K562 (cell line): ENCODE results near the gene ZNF738. TPM values are rescaled to one million over a fixed set of nuclear protein-coding genes. Genes with fewer than 3 reads are reported as not detected.

Source experiments
- ATF3 ChIP-seq, 2 experiments: fragments of 450-650 bp in 1 of 2; sonication (generic) in 1 of 2; formaldehyde crosslinking in 1 of 2; IDR thresholded peaks in 1 of 2; conservative IDR thresholded peaks in 1 of 2; 2 replicates each; pipeline versions ENCODE4 v1.6.1 to v1.8.1; 2016 to 2023; ENCODE audit warnings: mild to moderate bottlenecking in 2 of 2, moderate library complexity in 2 of 2, inconsistent platforms in 1 of 2, missing genetic modification reagents in 1 of 2
- CBFA2T3 ChIP-seq: fragments of 450-650 bp; IDR thresholded peaks from 2 replicates; pipeline ENCODE4 v1.6.1; 2017
- CTBP1 ChIP-seq: fragments of 450-650 bp; IDR thresholded peaks from 2 replicates; pipeline ENCODE4 v1.6.1; 2016; ENCODE audit warnings: borderline replicate concordance
- CXXC5 ChIP-seq: fragments of 250-450 bp; sonication (Bioruptor Pico); IDR thresholded peaks from 2 replicates; pipeline ENCODE4 v1.8.0; 2022; ENCODE audit warnings: inconsistent platforms, mild to moderate bottlenecking, moderate library complexity
- ELF1 ChIP-seq: fragments of 200-800 bp; sonication (Bioruptor generic); IDR thresholded peaks from 2 replicates; pipeline ENCODE4 v1.6.1; 2016; ENCODE audit warnings: missing genetic modification characterization, missing compliant biosample characterization
- LARP7 ChIP-seq: fragments of 450-650 bp; IDR thresholded peaks from 2 replicates; pipeline ENCODE4 v1.6.1; 2016
- MBD2 ChIP-seq: sonication (generic); IDR thresholded peaks from 2 replicates; pipeline ENCODE4 v1.6.1; 2016; ENCODE audit warnings: low read depth, borderline replicate concordance
- NKRF ChIP-seq: fragments of 450-650 bp; IDR thresholded peaks from 2 replicates; pipeline ENCODE4 v1.6.1; 2016; ENCODE audit warnings: borderline replicate concordance
- NONO ChIP-seq, 2 experiments: fragments of 200-400 bp in 1 of 2; fragments of 450-650 bp in 1 of 2; formaldehyde crosslinking in 1 of 2; IDR thresholded peaks; 2 replicates each; pipeline ENCODE4 v1.6.1; 2017; ENCODE audit warnings: low read depth in 2 of 2, mild to moderate bottlenecking in 2 of 2, moderate library complexity in 2 of 2, low read length in 1 of 2
- NRF1 ChIP-seq, 2 experiments: fragments of 450-650 bp; IDR thresholded peaks in 1 of 2; conservative IDR thresholded peaks in 1 of 2; 2 replicates each; pipeline ENCODE4 v1.6.1; 2014; ENCODE audit warnings: mild to moderate bottlenecking in 2 of 2
- PHF20 ChIP-seq: fragments of 450-650 bp; IDR thresholded peaks from 2 replicates; pipeline ENCODE4 v1.6.1; 2018; ENCODE audit not compliant: partially characterized antibody
- RNF219 ChIP-seq: fragments of 250-450 bp; sonication (Bioruptor Pico); IDR thresholded peaks from 2 replicates; pipeline ENCODE4 v1.5.0; 2022; ENCODE audit warnings: mild to moderate bottlenecking
- RUNX1 ChIP-seq: sonication (generic); IDR thresholded peaks from 2 replicates; pipeline ENCODE4 v1.6.1; 2016; ENCODE audit warnings: antibody characterized with exemption, low read depth
- TBP ChIP-seq: optimal IDR thresholded peaks from 2 replicates; pipeline ENCODE3; 2011; ENCODE audit warnings: low read depth, low read length, improper control_type of control experiment
- ZBTB11 ChIP-seq, 3 experiments: fragments of 200-800 bp in 1 of 3; fragments of 250-450 bp in 1 of 3; fragments of 450-650 bp in 1 of 3; sonication (Bioruptor Pico) in 1 of 3; sonication (Bioruptor generic) in 1 of 3; formaldehyde crosslinking in 1 of 3; IDR thresholded peaks; 2 replicates each; pipeline versions ENCODE4 v1.6.1 to v1.8.0; 2016 to 2022; ENCODE audit warnings: mild to moderate bottlenecking in 2 of 3, missing genetic modification characterization in 2 of 3, missing compliant biosample characterization in 1 of 3, moderate library complexity in 1 of 3
- ZFX ChIP-seq: sonication (generic); formaldehyde crosslinking; IDR thresholded peaks from 2 replicates; pipeline ENCODE4 v1.8.0; 2022; ENCODE audit warnings: mild to moderate bottlenecking, missing genetic modification reagents, moderate library complexity
- ZNF830 ChIP-seq: fragments of 250-450 bp; sonication (Bioruptor Pico); IDR thresholded peaks from 2 replicates; pipeline ENCODE4 v1.5.0; 2021; ENCODE audit warnings: mild to moderate bottlenecking
- polyA plus RNA-seq, 8 experiments: library from polyadenylated mRNA; depleted of rRNA in 4 of 8; stranded (reverse) in 5 of 8; unstranded in 3 of 8; fragments of >200 nt; fragmentation: Nextera tagmentation in 2 of 8; fragmentation: Illumina TruSeq in 1 of 8; extraction: Ambion mirVana in 2 of 8; extraction: Trizol in 1 of 8; gene quantifications; 2 replicates each; pipeline versions ENCODE4 v1.2.1 to v1.2.3, GENCODE V29; 2011 to 2014; ENCODE audit warnings: inconsistent platforms in 1 of 8, missing spikeins in 1 of 8
- total RNA-seq, 7 experiments: library from RNA; depleted of rRNA in 6 of 7; stranded (reverse); fragments of >200 nt in 6 of 7; fragmentation: Illumina TruSeq in 2 of 7; extraction: Trizol in 2 of 7; gene quantifications; 2 replicates each; pipeline versions ENCODE4 v1.2.1 to v1.2.3, GENCODE V29; 2011 to 2021; ENCODE audit warnings: low replicate concordance in 1 of 7

ZNF738 gene
- total and polyA plus RNA-seq, 9 of the 15 experiments (the other 6 are each of a cell fraction or from before 2014, with no cell fraction given) = 5.6 to 15.0 (median 8.6) TPM

GRCh38 chr19:21396893-21397572 lies 38.2 kb downstream of the ZNF738 start, which contains the start of gene ZNF493 (continued):
- TF ChIP-seq ATF3 (IDR thresholded peaks at IDR 0.05) (0 out of 2 replicates have a peak, but pooled peaks have one; percentile 8), ATF3 (CRISPR knock-in tag; conservative IDR thresholded peaks at IDR 0.05) (no peak), ZBTB11 (CRISPR knock-in tag; IDR thresholded peaks at IDR 0.05) (no peak), CXXC5 (CRISPR knock-in tag) (peak; percentile 45; the same call in 1 of the 2 replicates), ZNF830 (CRISPR knock-in tag) (no peak), CTBP1 (peak; percentile 15; the same call in 1 of the 2 replicates), MBD2 (peak; percentile 93), NONO (IDR thresholded peaks at IDR 0.05; ENCODE audit: low read depth in 2 of 2, low read length in 1 of 2) (no peak), NKRF (peak; percentile 50; the same call in 1 of the 2 replicates), RNF219 (no peak), CBFA2T3 (no peak), ZFX (CRISPR knock-in tag) (peak; percentile 62), ELF1 (tag) (peak; percentile 86), PHF20 (peak; percentile 81), LARP7 (no peak), RUNX1 (no peak), NRF1 (conservative IDR thresholded peaks at IDR 0.05 in 1 of 2, IDR thresholded peaks at IDR 0.05 in 1 of 2) (peak; percentile 23 to 48; a peak in 3 of 4 replicates), TBP (peak; percentile 83)
